ENCODE results near the gene GLB1L2. TPM values are rescaled to one million over a fixed set of nuclear protein-coding genes. Genes with fewer than 3 reads are reported as not detected.

GLB1L2 gene
- polyA plus RNA-seq, 1 of the 3 experiments (the other 2 are of a cell fraction): 3.4 TPM

DNA sequence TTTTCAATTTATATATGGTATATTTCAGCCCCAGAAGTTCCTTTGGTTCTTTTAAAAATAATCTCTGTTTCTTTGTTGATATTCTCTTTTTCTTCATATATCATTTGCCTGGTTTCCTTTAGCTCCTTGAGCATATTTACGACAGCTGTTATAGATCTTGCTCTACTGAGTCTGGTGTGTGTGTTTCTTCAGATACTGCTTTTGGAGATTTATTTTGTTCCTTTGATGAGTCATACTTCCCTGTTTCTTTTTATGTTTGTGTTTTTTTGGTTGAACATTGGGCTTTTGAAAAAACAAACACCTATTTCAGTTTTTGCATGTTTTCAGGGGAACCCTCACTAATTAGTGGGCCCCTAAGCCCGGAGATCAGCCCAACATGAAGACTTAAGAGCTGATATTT lies 23.3 kb downstream of the GLB1L2 start:
- H2AFZ ChIP-seq (ENCODE audit: low read depth): no peak overlapping the region
- 51% methylated on average over 2 of the region's 2 CpGs for WGBS (ENCODE audit: low lambda C conversion rate)
- no peaks in the 10 kb centered on the region for H4K20me1 ChIP-seq (ENCODE audit: insufficient read depth)
- H3F3A ChIP-seq (replicated peaks; ENCODE audit: insufficient read depth): no peaks in the 10 kb centered on the region
- ChIA-PET CTCF (interaction anchor here (1.2 to 1.8 kb wide), 3 partner anchors 14 to 225 kb away, joined by 4 to 5 read pairs (median 4); no protein-coding TSS in a partner anchor), POLR2A (no interaction called here)
- H3K27me3 ChIP-seq (ENCODE audit: insufficient read depth): no peaks in the 10 kb centered on the region
- H3K9me2 ChIP-seq: no peaks in the 10 kb centered on the region
- no peak overlapping the region for H3K9ac ChIP-seq
- no peaks in the 10 kb centered on the region for H3K36me3 ChIP-seq (replicated peaks in 1 of 2; ENCODE audit: control insufficient read depth in 1 of 2, insufficient read depth in 2 of 2, low read length in 1 of 2)
- H3K79me2 ChIP-seq (ENCODE audit: insufficient read depth): no peaks in the 10 kb centered on the region
- no peaks in the 10 kb centered on the region for H3K9me3 ChIP-seq
- no peak overlapping the region for H3K4me2 ChIP-seq
- DNase-seq: no peak
- H3K27ac ChIP-seq (ENCODE audit: low read depth in 2 of 2, low read length in 1 of 2): no peak overlapping the region
- no peak overlapping the region for H3K4me3 ChIP-seq (ENCODE audit: low read depth in 2 of 2, low read length in 1 of 2)
- H3K4me1 ChIP-seq (ENCODE audit: control insufficient read depth in 1 of 2, insufficient read depth in 2 of 2, low read depth in 1 of 2, low read length in 1 of 2): no peaks in the 10 kb centered on the region; a peak in 1 of 4 replicates
- TF ChIP-seq, protein P1, sequence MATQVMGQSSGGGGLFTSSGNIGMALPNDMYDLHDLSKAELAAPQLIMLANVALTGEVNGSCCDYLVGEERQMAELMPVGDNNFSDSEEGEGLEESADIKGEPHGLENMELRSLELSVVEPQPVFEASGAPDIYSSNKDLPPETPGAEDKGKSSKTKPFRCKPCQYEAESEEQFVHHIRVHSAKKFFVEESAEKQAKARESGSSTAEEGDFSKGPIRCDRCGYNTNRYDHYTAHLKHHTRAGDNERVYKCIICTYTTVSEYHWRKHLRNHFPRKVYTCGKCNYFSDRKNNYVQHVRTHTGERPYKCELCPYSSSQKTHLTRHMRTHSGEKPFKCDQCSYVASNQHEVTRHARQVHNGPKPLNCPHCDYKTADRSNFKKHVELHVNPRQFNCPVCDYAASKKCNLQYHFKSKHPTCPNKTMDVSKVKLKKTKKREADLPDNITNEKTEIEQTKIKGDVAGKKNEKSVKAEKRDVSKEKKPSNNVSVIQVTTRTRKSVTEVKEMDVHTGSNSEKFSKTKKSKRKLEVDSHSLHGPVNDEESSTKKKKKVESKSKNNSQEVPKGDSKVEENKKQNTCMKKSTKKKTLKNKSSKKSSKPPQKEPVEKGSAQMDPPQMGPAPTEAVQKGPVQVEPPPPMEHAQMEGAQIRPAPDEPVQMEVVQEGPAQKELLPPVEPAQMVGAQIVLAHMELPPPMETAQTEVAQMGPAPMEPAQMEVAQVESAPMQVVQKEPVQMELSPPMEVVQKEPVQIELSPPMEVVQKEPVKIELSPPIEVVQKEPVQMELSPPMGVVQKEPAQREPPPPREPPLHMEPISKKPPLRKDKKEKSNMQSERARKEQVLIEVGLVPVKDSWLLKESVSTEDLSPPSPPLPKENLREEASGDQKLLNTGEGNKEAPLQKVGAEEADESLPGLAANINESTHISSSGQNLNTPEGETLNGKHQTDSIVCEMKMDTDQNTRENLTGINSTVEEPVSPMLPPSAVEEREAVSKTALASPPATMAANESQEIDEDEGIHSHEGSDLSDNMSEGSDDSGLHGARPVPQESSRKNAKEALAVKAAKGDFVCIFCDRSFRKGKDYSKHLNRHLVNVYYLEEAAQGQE (IDR thresholded peaks at IDR 0.05; ENCODE audit: low read depth, low read length): no peak
- no peak for TF ChIP-seq USF1 (IDR thresholded peaks at IDR 0.05; ENCODE audit: borderline replicate concordance, low read depth)
- no peak for TF ChIP-seq FOXM1 (IDR thresholded peaks at IDR 0.05; ENCODE audit: low read depth)
- TF ChIP-seq JUND (IDR thresholded peaks at IDR 0.05): no peak
- TF ChIP-seq, protein P2, sequence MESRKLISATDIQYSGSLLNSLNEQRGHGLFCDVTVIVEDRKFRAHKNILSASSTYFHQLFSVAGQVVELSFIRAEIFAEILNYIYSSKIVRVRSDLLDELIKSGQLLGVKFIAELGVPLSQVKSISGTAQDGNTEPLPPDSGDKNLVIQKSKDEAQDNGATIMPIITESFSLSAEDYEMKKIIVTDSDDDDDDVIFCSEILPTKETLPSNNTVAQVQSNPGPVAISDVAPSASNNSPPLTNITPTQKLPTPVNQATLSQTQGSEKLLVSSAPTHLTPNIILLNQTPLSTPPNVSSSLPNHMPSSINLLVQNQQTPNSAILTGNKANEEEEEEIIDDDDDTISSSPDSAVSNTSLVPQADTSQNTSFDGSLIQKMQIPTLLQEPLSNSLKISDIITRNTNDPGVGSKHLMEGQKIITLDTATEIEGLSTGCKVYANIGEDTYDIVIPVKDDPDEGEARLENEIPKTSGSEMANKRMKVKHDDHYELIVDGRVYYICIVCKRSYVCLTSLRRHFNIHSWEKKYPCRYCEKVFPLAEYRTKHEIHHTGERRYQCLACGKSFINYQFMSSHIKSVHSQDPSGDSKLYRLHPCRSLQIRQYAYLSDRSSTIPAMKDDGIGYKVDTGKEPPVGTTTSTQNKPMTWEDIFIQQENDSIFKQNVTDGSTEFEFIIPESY (IDR thresholded peaks at IDR 0.05; ENCODE audit: borderline replicate concordance, low read depth): no peak
- TF ChIP-seq RFX5 (IDR thresholded peaks at IDR 0.05; ENCODE audit: low read length): no peak
- TF ChIP-seq GABPA (IDR thresholded peaks at IDR 0.05; ENCODE audit: low read depth): no peak
- TF ChIP-seq RAD21 (IDR thresholded peaks at IDR 0.05; ENCODE audit: low read length): no peak
- no peak for TF ChIP-seq GATA2 (CRISPR knock-in tag; IDR thresholded peaks at IDR 0.05)
- TF ChIP-seq, protein P3, sequence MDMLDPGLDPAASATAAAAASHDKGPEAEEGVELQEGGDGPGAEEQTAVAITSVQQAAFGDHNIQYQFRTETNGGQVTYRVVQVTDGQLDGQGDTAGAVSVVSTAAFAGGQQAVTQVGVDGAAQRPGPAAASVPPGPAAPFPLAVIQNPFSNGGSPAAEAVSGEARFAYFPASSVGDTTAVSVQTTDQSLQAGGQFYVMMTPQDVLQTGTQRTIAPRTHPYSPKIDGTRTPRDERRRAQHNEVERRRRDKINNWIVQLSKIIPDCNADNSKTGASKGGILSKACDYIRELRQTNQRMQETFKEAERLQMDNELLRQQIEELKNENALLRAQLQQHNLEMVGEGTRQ (IDR thresholded peaks at IDR 0.05; ENCODE audit: borderline replicate concordance, low read depth, low read length): no peak
- no peak for TF ChIP-seq POLR2AphosphoS5 (IDR thresholded peaks at IDR 0.05; ENCODE audit: low read depth, low read length)
- TF ChIP-seq, protein P4, sequence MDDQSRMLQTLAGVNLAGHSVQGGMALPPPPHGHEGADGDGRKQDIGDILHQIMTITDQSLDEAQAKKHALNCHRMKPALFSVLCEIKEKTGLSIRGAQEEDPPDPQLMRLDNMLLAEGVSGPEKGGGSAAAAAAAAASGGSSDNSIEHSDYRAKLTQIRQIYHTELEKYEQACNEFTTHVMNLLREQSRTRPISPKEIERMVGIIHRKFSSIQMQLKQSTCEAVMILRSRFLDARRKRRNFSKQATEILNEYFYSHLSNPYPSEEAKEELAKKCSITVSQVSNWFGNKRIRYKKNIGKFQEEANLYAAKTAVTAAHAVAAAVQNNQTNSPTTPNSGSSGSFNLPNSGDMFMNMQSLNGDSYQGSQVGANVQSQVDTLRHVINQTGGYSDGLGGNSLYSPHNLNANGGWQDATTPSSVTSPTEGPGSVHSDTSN (IDR thresholded peaks at IDR 0.05): no peak
- TF ChIP-seq RXRA (IDR thresholded peaks at IDR 0.05; ENCODE audit: borderline replicate concordance, low read depth): no peak
